HG03095 (cell line): ENCODE measurements around the gene SETBP1.

Experiments used
- ATAC-seq: cut with Tn5 transposase; IDR thresholded peaks from one replicate; pipeline ENCODE4 v1.9.1; 2021; ENCODE audit warnings: moderate library complexity; ENCODE audit not compliant: unreplicated experiment

Gene SETBP1

DNA sequence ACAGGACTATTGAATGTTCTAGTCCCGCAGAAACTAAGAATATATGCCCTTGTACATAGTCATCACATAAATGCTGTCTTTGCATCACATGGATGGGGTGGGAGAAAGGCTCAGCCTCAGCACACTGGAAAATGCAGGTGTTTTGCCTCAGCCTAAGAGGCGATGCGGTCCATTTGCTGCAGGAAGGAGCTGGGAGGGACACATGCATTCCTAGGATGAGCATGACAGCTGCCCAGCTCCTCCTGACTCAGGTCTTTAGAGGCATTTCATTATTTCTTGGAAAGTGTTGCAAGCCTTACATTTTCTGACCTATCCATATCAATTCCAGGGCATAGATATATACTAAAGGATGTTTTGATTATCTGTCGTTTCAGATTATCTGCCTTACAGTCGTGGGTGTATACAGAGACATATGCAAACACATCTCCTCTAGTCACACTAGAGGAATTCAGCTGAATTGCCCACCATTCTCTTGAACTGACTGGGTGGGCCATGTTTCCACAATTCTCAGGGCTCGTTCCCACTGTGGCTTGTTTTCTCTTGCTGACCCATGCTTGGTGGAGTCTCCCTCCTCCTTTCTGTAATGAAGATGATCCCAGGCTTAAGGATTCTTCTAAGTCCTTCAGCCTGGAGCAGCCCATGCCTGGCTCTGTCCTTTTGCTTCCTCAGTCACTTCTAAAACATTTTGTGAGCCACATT is 156.9 kb downstream of the SETBP1 start:
- ATAC-seq: no peak

DNA sequence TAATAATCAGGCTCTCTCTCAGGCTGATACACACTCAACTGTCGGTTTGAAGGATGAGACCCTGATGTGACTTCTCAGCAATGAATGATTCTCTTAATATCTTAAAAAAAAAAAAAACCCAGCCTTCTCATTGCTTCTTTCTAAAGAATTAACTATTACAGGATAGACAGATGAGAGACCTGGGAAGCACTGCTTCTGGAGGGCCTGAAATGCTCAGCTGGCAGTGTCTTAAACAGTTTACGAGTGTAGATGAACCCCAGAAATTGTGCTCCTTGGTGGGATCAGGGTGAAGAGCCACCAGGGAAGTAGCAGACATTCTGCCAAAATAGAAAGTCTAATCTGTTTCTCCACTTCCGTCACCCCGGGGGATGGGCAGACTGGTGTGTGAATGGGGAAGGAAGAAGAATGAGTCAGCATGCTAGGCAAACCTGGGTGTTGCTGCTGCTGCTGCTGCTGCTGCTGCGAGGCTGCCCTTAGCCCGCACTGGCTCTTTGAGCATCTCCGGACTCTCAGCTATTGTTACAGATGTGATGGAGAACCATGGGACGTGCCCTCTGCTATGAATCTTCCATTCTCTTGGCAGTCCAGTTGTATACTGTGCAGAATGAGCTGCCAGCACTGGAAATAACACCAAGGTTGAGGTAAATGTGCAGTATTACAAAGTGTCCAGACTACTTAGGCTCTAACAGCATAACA is 158.4 kb downstream of the SETBP1 start:
- ATAC-seq: peak; percentile 99

DNA sequence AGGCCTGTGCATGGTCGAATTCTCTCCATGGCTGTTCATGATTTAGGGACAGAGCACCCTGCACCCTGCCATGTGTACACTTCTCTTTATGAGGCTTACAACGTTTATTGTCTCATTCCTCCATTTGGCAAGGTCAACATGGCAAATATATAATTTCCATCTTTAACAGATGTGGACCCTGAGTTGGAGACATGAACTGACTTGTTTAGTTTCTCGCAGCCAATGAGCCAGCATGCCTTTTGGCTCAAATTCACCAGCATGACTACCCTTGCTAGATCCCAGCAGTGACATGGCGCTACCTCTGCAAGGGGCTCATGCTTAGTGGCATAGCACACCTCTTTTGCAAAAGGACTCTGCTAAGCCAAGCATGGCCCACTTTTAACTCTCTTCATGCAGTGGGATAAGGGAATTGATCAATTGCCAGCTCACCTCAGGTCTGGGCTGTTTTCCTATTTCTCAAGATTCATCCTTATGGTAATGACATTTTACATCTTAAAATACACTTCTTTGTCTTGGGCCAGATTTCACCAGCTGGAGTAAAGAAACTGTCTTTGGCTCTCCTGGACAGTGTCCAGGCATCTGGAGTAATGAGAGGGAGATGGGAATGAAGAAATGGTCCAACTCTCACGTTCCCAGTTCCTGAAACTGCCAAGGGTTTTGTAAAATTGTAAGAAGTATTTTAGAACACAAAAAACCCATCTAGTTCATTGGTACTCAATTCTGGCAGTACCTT is 159.5 kb downstream of the SETBP1 start:
- no peak for ATAC-seq

DNA sequence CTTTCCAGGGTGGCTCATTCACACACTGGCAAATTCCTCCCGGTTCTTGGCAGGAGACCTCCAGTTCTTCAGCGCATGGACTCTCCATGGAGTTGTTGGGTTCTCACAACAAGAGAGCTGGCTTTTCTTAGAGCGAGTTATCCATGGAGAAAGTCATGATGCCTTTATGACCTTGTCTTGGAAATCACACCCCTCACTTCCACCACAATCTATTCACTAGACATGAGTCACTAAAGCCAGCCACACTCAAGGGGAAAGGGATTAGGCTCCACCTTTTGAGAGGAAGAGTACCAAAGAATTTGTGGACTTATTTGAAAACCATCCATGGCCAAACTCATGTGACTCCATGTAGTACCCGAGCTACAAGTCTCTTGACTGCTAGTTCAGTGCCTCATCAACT is 160.5 kb downstream of the SETBP1 start:
- no peak for ATAC-seq

DNA sequence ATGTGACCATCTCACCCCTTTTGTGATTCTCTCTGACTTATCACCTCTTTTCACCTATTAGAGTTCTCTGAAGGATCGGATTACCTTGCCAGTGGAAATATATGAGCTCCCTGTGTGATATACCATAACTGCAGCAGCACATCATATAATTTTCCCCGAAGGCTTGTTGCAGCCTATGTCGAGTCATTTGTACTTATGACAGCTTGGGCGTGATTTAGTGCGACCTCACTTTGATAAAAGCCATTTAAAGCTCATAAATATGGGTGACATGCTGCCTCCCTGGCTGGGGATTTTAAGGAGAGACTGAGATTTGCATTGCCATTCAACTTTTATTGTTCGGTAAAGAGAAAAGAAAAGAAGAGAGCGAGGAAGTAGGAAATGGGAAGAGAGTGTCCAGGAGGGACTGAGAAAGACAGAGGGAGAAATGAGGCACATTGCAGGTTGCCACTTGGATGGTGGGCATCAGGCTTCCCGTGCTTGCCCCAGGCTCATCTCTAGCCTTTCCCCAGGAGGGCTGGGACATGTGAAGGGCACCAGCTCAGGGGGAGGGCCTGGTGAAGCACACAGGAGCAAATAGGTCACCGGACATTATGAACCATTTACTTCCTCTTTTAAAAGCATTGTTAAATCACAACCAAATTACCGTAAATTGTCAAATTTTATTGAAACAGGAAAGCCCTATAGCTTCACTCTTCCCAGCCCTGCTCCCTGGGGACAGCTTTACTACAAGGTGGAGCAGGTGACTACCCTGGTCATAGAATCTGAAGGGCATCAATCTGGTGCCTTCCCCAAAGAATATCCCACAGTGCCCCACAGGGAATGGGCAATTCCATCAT is 161.3 kb downstream of the SETBP1 start:
- no peak for ATAC-seq

DNA sequence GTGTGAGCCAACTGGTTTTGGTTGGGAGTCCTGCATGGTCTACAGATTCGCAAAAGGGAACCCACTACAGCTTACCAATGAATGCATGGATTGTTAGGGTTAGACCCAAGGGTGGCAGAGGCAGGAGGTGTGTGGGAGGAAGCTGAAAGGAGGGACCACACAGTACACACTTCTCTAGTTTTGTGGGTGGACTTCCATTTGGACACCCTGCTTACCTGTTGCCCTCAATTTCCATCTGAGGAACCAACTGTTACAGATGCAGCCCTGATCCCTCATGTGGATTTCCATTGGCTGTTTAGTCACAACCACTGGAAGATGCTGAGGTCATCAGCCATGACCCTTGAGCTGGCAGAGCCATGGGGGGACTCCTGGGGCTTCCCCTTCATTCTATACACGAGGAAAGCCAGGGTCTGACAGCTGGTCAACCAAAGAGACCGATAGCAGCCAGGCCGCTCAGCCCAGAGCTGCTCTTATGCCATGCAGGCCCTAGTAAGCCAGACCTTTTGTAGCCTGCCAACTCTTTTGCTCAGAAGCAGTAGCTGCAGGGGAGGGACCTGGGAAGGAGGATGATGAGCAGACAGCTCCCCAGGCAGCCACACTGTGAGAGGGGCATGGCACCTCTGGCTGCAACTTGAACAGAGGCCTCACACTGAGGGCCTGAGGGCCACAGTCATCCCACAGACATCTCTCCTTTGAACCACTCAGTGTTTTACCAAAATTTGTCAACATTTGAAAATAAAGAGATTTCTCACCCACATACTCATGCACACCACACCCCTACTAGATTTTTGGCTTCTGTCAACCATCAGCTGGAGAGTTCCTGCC is 162.1 kb downstream of the SETBP1 start:
- no peak for ATAC-seq

DNA sequence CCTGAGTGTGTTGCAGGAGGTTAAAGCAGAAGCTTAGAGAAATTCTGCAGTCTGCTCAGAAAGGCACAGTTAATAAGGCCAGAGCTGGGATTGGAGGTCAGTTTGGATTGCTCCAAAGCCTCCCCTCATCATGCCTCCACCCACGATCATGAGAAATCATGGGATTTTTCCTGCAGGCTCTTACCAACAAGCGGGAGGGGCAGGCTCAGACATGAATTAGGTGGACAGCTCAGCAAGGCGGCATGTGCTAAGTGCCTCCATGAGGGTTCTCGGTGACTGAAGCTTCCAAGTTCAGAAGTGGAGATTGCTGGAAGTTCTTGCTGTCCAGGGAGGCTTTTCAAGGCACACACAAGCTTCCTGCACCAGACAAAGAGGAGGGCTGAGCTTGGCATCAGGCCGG is 163.8 kb downstream of the SETBP1 start:
- no peak for ATAC-seq

DNA sequence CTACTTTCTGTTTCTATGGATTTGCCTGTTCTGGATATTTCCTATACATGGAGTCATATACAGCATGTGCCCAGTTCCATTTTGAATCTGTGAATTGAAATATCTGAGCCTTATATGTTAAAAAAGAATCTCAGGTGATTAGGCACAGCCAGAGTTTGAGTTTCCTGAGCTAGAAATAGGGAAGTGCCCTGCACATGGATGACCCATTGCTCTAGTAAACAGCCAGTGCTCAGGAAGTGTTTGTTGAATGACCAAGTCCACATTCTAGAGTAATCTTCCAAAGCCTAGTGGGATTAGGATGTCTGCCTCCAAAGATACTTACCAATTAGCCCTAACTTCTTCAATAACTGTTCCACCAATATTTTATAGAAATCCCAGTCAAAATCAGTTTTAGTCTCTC is 165.8 kb downstream of the SETBP1 start:
- ATAC-seq: no peak

DNA sequence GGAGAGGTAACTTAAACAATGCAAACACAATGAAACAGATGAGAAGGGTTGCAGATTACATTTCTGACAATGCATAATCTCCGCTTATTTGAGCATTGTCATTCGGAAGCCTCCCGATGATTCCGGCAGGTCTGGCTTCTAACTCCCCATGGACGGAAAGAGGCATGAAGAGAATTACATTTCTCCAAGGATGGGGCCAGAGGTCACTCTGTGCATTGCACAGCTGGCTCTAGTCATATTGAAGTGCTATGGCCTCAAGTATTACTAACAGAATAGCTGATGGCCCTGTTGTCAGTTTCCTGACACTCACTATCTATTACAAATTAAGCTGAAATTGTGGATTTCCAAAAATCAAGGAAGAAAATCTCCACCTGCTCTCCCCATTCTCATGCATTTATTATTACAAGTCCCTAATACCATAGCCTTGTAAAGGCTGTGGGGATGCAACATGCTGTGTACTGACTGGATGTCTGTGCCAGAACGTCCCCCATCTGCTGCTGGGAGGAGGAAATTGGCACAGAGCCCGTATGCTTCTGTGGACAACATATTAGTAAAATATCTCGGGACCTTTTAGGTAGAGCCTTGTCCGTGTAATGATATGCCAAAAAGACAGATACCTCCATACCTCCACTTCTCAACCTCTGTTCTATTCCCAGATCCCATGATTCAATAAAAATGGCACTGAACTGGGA is 168.1 kb downstream of the SETBP1 start:
- ATAC-seq: no peak

DNA sequence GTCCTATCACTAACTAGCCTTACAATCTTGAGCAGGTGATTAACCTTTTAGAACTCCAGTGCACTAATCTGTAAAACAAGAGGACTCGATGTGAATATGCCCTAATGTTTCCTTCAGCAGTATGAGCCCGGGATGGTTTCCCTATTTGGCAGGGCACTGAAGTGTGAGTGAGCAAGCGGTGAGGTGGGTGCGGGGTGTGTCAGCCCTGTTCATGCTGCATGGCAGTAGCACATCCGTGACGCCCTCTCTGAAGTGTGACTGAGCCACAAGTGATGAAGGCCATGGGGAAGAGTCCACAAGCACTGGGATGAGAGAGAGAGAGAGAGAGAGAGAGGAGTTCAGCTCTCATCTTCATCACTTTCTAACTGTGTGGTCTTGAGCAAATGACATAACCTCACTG is 168.7 kb downstream of the SETBP1 start:
- no peak for ATAC-seq

DNA sequence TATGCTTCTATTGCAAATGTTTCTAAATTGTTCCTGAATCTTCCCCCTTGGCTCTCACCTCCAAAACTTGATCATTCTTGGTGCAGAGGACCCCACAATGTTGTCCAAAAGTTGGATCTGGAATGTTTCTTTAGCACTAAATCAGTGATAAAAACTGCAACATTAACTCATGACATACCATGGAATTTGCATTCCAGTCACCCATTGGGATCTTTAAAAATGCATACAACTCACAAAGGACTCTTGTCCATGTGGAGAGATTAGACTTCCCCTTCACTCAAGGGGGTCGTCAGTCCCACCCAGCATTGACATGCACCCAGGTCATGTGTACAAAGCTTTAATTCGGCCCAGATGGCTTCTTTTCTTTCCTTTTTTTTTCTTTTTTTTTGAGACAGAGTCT is 169.3 kb downstream of the SETBP1 start:
- ATAC-seq: no peak

DNA sequence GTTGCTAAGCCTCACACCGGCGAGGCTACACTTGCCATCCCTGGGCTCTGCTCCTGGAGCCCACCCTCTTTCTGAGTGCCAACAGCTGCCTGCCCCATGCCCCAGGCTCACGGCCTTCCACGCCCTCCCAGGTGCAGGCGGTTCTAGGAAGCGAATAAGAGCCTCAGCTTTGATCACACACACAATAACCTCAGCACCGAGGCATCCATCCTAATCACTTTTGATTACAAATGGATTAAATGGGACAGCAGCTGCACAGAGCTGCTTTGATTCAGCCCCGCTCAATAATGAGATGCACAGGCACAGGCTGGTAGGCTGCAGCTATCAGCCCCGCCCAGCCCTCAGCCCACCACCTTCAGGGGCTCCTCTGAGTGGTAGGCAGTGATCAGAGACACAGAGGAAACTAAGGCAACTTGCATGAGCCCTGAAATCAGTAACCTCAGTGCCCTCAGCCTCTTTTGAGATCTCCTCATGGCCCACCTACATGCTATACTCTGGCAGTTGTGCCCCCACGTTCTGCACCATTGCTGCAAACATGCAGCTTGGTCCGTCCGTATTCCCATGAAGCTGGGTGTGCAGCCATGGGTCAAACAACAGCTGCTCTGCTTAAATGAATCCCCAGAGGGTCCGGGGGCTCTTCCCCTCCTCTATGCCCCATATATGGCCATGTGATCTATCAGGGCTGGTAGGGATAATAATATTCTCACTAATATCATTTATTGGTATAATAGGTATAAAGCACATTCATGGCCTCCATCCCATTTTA is 171.4 kb downstream of the SETBP1 start:
- ATAC-seq: no peak

DNA sequence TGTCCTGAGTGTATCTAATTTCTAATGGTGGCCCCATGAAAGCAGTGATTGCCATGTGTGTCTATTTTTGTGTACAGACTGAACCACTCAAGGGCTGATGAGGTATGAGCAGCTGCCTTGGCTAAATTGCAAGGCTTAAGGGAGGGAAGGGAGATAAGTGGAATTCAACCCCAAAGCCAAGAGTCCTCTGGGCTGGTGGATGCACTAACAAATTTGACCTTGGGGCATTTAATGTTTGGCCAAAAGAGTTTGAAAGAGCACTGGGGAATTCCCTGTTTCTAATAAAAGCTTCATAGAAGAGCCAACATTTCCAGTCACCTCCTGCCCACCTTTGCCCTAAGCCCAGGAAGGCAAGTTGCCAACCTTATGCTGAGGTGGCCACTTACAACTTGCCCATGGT is 172.1 kb downstream of the SETBP1 start:
- ATAC-seq: no peak

DNA sequence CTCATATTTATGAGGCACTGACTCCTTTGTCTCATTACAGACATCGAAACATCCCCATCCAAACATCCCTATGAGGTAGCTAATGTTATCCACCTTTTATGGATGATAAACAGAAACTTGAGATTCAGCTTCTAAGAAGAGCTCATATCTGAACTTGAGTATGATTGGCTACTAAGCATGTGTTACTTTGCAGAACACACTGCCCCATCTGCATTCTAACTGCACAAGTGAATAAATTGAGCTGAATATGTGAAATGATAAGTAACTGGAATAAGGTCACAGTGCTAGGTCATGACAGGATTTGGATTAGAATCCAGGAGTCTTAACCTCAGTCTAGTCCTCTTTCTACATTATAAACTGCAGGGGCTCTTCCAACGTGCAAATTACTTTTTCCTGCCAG is 172.7 kb downstream of the SETBP1 start:
- no peak for ATAC-seq

DNA sequence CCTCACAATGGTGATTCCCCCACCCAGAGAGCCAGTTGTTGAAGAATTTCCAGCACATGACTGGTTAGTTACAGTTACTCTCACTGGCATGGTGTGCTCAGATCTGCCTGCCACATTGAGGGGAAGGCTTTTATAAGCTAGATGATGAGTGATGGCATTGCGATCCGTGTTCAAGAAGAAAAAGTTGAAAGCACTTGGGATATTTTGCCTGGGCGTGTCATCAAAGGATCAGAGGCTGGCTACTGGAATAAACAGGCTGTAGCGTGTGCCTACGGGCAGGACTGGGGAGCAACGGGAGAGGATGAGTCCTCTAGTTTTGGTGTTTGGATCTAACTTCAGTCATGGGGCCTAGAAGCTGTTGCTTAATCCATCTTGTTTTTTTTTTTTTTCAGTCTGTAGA is 175.0 kb downstream of the SETBP1 start:
- ATAC-seq: no peak

DNA sequence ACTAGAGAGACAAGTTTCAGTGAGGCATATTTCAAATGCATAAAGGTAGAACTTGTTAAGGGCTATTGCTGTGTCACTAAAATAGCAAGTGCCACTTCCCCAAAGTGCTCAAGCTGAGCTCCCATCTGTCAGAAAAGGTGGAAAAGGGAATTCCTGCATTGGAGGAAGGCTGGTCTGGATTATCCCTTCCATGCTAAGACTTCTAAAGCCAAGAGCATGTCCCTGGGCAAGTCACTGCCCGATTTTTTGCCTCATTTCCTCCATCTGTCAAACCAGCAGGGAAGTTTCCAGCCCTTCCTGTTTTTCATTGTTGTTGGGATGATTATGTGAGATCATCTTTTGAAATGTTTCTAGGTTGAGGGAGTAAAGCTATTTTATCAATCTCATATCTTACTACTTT is 175.5 kb downstream of the SETBP1 start:
- ATAC-seq: no peak

DNA sequence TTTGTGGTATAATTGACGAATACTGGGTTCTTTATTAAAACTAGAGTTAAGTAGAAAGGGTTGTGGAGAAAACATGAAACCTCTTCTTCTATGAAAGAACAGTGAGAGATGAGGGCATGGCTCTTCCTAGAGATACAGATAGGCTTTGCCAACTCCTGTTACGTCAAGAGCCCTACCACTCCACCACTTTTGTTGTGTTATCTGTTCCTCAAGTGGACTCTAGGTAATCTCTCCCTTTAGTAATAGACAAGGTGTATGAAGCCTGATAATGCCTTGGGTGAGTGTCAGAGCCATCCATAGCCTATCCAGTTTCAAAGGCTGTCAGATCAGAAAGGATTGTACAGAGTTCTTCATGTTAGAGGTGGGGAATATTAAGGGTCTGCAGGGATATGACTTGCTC is 176.4 kb downstream of the SETBP1 start:
- ATAC-seq: no peak

DNA sequence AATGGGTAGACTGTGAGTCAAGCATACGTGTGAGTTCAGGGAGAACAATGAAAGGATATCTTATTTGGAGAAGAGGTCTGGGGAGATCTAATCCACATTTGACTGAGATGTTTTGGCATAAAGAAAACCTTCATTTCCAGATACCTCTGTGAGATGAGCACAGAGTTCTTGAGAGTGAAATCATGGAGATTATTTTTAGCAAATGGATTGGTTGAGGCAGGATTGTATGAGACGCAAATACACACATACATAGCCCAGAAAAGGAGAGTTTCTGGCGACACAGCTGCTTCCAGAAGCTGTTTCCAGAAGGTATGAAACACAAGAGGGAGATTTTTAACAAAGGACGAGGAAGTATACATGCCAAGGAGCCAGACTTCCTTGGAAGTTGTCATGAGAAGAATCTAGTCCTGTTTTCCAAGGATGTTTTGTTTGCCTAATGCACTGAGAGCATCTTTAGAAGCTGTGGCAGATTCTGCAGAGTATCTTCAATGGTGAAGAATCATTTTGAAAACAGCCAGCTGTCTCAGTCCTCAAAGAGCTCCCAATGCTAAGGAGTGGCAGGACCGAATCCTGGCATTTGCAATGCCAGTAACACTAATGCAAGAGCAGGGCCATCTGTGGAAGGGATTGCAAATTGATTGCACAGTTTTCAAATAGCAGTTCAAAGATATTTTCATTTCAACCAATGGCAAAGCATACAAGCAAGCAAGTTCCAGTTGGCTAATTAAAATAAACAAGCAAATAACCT is 177.2 kb downstream of the SETBP1 start:
- no peak for ATAC-seq
